Kidney epithelial cell (primary cell): Measurements from ENCODE around the gene PLB1. TPM values are rescaled to one million over a fixed set of nuclear protein-coding genes. Genes with fewer than 3 reads are reported as not detected.

Experiments
- DNase-seq: peaks from one replicate; pipeline ENCODE4 v3.0.0-alpha.2; 2010; ENCODE audit warnings: low read depth
- H3K27me3 ChIP-seq: 2 replicates; pipeline ENCODE4 v1.6.0; 2011; ENCODE audit warnings: low read length; ENCODE audit not compliant: control insufficient read depth, insufficient read depth
- H3K36me3 ChIP-seq: 2 replicates; pipeline ENCODE4 v1.5.1; 2011; ENCODE audit warnings: low read length; ENCODE audit not compliant: control insufficient read depth, insufficient read depth
- H3K4me3 ChIP-seq: 2 replicates; pipeline ENCODE4 v1.5.1; 2011; ENCODE audit warnings: low read depth, mild to moderate bottlenecking, control low read depth, low read length
- total RNA-seq: library from RNA; depleted of rRNA; stranded (reverse); fragments of >200 nt; gene quantifications from 2 replicates; pipeline ENCODE4 v1.2.3, GENCODE V29; 2015
- TF ChIP-seq, protein P1 (sequence below): IDR thresholded peaks from 2 replicates; pipeline ENCODE4 v1.5.1; 2011; ENCODE audit warnings: mild to moderate bottlenecking, moderate library complexity, low read length, control low read depth, inconsistent platforms; ENCODE audit not compliant: insufficient read depth, poor library complexity, severe bottlenecking

Gene PLB1
- total RNA-seq, 1 donor from 2014 or later = 0.25 TPM

DNA sequence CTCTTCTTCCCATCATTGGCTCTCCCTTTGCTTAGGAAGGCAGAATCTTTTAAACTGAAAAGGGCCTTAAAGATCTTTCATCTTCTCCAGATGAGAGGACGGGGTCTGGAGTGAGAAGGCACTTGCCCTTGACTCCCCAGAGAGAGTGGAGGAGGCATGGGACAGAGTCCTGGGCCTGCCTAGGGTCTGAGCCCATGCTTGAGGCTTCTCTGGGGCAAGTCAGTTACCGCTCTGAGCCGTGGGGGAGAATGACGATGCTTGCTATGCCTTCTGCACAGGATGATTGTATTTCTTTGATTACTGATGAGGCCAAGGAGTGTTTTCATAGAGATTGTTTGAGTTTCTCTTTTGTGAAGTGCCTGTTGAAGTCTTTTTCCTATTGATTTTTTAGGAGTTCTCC, 921 bp downstream of the PLB1 start:
- DNase-seq = no peak
- no peaks in the 10 kb centered on the region for H3K36me3 ChIP-seq
- H3K27me3 ChIP-seq = no peaks in the 10 kb centered on the region
- no peak overlapping the region for H3K4me3 ChIP-seq
- TF ChIP-seq, protein P1, sequence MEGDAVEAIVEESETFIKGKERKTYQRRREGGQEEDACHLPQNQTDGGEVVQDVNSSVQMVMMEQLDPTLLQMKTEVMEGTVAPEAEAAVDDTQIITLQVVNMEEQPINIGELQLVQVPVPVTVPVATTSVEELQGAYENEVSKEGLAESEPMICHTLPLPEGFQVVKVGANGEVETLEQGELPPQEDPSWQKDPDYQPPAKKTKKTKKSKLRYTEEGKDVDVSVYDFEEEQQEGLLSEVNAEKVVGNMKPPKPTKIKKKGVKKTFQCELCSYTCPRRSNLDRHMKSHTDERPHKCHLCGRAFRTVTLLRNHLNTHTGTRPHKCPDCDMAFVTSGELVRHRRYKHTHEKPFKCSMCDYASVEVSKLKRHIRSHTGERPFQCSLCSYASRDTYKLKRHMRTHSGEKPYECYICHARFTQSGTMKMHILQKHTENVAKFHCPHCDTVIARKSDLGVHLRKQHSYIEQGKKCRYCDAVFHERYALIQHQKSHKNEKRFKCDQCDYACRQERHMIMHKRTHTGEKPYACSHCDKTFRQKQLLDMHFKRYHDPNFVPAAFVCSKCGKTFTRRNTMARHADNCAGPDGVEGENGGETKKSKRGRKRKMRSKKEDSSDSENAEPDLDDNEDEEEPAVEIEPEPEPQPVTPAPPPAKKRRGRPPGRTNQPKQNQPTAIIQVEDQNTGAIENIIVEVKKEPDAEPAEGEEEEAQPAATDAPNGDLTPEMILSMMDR = no peak

DNA sequence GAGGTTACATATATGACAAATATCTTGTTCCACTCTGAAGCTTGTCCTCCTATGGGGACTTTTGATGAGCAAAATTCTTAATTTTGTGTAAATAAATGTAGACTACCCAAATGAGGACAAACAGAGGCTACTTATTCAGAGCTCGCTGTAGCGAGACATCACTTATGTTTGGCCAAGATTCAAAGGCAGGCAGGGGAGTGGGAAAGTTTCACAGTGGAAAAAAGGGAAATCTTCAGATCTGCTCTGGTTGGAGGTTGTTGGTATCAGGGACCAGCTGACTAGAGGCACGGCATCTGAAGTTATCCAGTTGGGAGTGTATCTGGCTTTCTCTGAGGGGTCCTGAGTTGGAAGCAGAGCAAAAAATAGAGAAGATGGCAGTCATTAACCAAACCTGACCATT, 1.3 kb downstream of the PLB1 start:
- H3K27me3 ChIP-seq = no peaks in the 10 kb centered on the region
- H3K36me3 ChIP-seq = no peaks in the 10 kb centered on the region

DNA sequence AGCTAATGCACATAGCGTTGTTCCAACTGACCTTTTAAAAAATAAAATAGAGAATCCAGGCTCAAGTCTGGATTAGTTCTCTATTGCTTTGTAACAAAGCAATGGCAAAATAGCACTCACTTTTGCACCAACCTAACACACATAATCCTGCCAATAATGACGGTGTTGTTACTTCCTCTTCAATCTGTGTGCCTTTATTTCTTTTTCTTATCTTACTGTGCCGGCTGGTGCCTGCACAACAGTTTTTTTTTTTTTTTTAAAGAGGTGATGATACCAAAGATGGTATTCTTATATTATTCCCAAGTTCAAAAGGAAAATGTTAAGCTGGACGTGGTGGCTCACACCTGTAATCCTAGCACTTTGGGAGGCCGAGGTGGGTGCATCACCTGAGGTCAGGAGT, 3.4 kb downstream of the PLB1 start:
- no peaks in the 10 kb centered on the region for H3K36me3 ChIP-seq
- no peak overlapping the region for H3K4me3 ChIP-seq
- TF ChIP-seq, protein P1 = no peak
- DNase-seq = no peak
- H3K27me3 ChIP-seq = no peaks in the 10 kb centered on the region

More for the DNA sequence above, 1.3 kb downstream of the PLB1 start:
- H3K4me3 ChIP-seq = no peak overlapping the region
- DNase-seq = no peak
- TF ChIP-seq, protein P1 = no peak

DNA sequence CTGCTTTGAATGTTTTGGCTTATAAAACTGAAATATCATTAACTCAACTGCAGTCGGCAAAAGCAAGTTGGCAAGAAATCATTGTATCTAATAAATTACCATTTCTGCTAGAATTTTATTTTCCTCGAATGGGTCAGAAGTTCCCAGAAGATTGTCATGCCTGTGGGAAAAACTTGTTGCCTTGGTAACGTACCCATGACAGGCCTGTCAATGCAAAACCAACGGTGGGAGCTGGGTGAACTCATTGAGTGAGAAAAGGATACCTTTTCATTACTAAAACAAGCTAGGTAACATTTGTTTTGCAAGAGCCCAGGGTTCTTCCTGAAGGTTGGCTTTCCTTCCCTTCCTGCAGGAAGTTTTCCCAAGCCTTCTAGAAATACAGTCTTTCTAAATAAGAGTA, 9.5 kb downstream of the PLB1 start:
- DNase-seq = no peak

DNA sequence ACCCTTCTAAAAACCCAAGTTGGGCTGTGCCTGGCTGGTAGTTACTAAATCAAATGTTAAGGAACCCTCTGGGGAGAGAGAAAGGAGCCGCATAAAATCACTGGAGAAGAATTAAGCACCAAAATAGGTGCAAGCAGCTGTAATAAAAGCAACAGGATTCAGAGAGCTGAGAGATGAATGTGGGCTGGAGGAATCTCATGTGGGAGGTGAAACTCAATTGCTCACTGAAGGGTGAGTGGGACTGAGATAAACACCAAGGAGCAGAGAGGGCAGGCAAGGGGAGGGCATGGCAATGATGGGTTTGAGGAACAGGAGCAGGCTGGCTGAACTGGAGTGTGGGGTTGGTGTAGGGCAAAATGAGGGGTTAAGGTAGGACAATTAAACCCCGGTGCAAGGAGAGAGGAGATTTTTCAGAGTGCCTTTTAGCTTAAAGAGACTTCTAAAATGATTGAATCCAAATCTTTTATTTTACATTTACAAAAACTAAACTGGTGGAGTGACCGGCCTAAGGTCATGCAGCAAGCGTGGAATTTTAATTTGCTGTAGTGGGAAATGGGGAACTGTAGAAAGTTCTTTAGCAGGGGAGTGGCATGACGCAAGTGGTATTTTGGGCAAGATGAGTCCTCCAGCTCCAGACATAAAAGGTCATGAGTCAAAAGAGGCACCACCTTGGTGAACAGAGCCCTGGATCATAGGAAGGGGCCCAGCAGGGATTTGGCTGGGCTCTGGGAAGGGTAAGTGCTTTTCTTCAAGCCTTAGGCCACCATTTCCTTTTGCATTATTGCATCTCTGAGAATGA, 10.5 kb downstream of the PLB1 start:
- Histone ChIP-seq H3K36me3 (no peaks in the 10 kb centered on the region), H3K4me3 (no peak overlapping the region), H3K27me3 (no peaks in the 10 kb centered on the region)
- TF ChIP-seq, protein P1 = no peak
- no peak for DNase-seq

More for the DNA sequence above, 9.5 kb downstream of the PLB1 start:
- Histone ChIP-seq H3K4me3 (no peak overlapping the region), H3K36me3 (no peaks in the 10 kb centered on the region), H3K27me3 (no peaks in the 10 kb centered on the region)
- TF ChIP-seq, protein P1 = no peak
